ENCODE data around the gene TBX4. TPM values are rescaled to one million over a fixed set of nuclear protein-coding genes. Genes with fewer than 3 reads are reported as not detected.

TBX4 gene
- total RNA-seq, 1 experiment from 2014 or later = not detected

GRCh38 chr17:61532826-61533225 lies 80.6 kb downstream of the TBX4 start:
- no peak for DNase-seq

DNA sequence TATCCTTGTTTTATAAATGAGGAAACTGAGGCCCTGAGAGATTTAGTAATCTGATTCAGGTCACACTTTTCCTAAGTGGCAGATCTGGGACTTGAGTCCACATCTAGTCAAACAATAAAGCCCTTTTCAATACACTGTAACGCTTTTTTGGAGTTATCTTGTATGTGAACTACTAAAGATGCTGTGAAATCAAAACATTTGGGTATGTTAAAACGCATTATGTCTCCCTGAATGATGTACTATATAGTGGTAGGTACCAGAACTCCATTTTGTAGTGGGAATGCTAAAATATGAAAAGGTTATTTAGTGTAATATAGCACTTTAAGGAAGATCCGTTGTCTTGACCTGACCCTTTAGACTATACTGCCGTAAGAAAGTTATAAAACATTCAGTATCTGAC lies 81.6 kb downstream of the TBX4 start:
- no peak overlapping the region for H3K27ac ChIP-seq (ENCODE audit: low read length)
- H3K4me2 ChIP-seq (ENCODE audit: low read depth, low read length, poor library complexity, severe bottlenecking) = no peak overlapping the region
- H3K4me3 ChIP-seq (ENCODE audit: low read length) = no peak overlapping the region
- H3K9ac ChIP-seq (ENCODE audit: low read length) = no peak overlapping the region
- no peaks in the 10 kb centered on the region for H3K36me3 ChIP-seq (ENCODE audit: insufficient read depth, low read length)
- H3K27me3 ChIP-seq (ENCODE audit: low read length) = no peaks in the 10 kb centered on the region
- no peak overlapping the region for H2AFZ ChIP-seq (ENCODE audit: low read length)
- no peaks in the 10 kb centered on the region for H4K20me1 ChIP-seq (ENCODE audit: insufficient read depth, low read depth, low read length)
- no peaks in the 10 kb centered on the region for H3K9me3 ChIP-seq (ENCODE audit: low read length)
- DNase-seq = no peak
- H3K9me2 ChIP-seq (replicated peaks; ENCODE audit: insufficient read depth, low read length) = no peaks in the 10 kb centered on the region
- H3K4me1 ChIP-seq (ENCODE audit: low read length) = no peaks in the 10 kb centered on the region
- H3K79me2 ChIP-seq (ENCODE audit: low read length) = no peaks in the 10 kb centered on the region

More at GRCh38 chr17:61532826-61533225, 80.6 kb downstream of the TBX4 start:
- Histone ChIP-seq H2AFZ (ENCODE audit: low read length) (no peak overlapping the region), H3K27me3 (ENCODE audit: low read length) (no peaks in the 10 kb centered on the region), H3K36me3 (ENCODE audit: insufficient read depth, low read length) (no peaks in the 10 kb centered on the region), H3K27ac (ENCODE audit: low read length) (no peak overlapping the region), H3K4me2 (ENCODE audit: low read depth, low read length, poor library complexity, severe bottlenecking) (no peak overlapping the region), H3K79me2 (ENCODE audit: low read length) (no peaks in the 10 kb centered on the region), H3K9ac (ENCODE audit: low read length) (no peak overlapping the region), H3K9me2 (replicated peaks; ENCODE audit: insufficient read depth, low read length) (no peaks in the 10 kb centered on the region), H3K9me3 (ENCODE audit: low read length) (no peaks in the 10 kb centered on the region), H3K4me1 (ENCODE audit: low read length) (no peaks in the 10 kb centered on the region), H4K20me1 (ENCODE audit: insufficient read depth, low read depth, low read length) (no peaks in the 10 kb centered on the region), H3K4me3 (ENCODE audit: low read length) (no peak overlapping the region)

DNA sequence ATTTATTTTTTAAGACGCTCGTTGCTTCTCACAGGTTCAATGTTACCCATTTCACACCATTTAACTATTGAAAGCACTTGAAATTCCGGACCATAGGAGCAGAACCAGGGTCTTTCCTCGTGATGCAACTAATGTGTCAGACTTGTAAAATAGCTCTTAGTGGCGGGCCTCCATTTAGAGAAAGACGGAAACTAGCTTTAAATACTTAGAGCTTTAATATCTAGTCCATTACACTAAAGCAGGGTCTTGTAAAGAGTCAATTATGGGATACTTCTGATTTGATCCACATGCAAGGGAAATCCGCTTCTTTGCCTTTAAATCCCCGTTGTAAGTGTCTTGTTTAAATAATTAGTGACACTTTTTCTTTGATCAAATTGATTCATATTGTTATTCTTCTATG lies 82.2 kb downstream of the TBX4 start:
- Histone ChIP-seq H3K36me3 (ENCODE audit: insufficient read depth, low read length) (no peaks in the 10 kb centered on the region), H3K27me3 (ENCODE audit: low read length) (no peaks in the 10 kb centered on the region), H3K9me2 (replicated peaks; ENCODE audit: insufficient read depth, low read length) (no peaks in the 10 kb centered on the region), H3K79me2 (ENCODE audit: low read length) (no peaks in the 10 kb centered on the region), H4K20me1 (ENCODE audit: insufficient read depth, low read depth, low read length) (no peaks in the 10 kb centered on the region), H3K9me3 (ENCODE audit: low read length) (no peaks in the 10 kb centered on the region), H3K9ac (ENCODE audit: low read length) (no peak overlapping the region), H3K4me1 (ENCODE audit: low read length) (no peaks in the 10 kb centered on the region), H3K4me3 (ENCODE audit: low read length) (no peak overlapping the region), H2AFZ (ENCODE audit: low read length) (no peak overlapping the region), H3K4me2 (ENCODE audit: low read depth, low read length, poor library complexity, severe bottlenecking) (no peak overlapping the region), H3K27ac (ENCODE audit: low read length) (no peak overlapping the region)
- DNase-seq = no peak

Other genes with a start within 250 kb of the TBX4 start
- gene TBX2, start 52.6 kb upstream of the TBX4 start, total RNA-seq (2014; rRNA removed; shearing (Covaris generic); ENCODE audit: low replicate concordance) = 0.07 TPM in 1 of 2 replicates, not detected in the other
- not detected in 2 replicates for gene NACA2, start 138.8 kb downstream of the TBX4 start, total RNA-seq (2014; rRNA removed; shearing (Covaris generic); ENCODE audit: low replicate concordance)